ENCODE results near the gene SLC35F4. TPM values are rescaled to one million over a fixed set of nuclear protein-coding genes. Genes with fewer than 3 reads are reported as not detected.

SLC35F4 gene
- total RNA-seq, 1 experiment from 2014 or later, result not detected

GRCh38 chr14:57686304-57686703 is 179.6 kb downstream of the SLC35F4 start:
- DNase-seq (ENCODE audit: low spot score), result no peak
- Histone ChIP-seq H3K9me3 (ENCODE audit: low read depth, low read length, poor library complexity, severe bottlenecking) (no peaks in the 10 kb centered on the region), H3K27me3 (replicated peaks; ENCODE audit: insufficient read depth, low read depth, low read length, poor library complexity) (no peaks in the 10 kb centered on the region), H3K27ac (ENCODE audit: low read depth, low read length, poor library complexity, severe bottlenecking) (no peak overlapping the region), H3K4me1 (ENCODE audit: insufficient read depth, low read length, poor library complexity, severe bottlenecking) (no peaks in the 10 kb centered on the region), H3K4me3 (ENCODE audit: low read depth, low read length, poor library complexity, severe bottlenecking) (no peak overlapping the region), H3K36me3 (ENCODE audit: insufficient read depth, low read length, poor library complexity, severe bottlenecking) (no peaks in the 10 kb centered on the region)
- ChIA-PET CTCF (no interaction called here), POLR2A (ENCODE audit: low non-redundant PET) (interaction anchor here (0.5 kb wide), 1 partner anchor 10 kb away, joined by 5 read pairs; no protein-coding TSS in a partner anchor)
- intact Hi-C loops (cut with micrococcal nuclease; ENCODE audit: unreplicated experiment), result no loop called here
- TF ChIP-seq EZH2 (IDR thresholded peaks at IDR 0.05; ENCODE audit: borderline replicate concordance, low read depth, low read length, poor library complexity, severe bottlenecking), result no peak
- TF ChIP-seq, protein P1, sequence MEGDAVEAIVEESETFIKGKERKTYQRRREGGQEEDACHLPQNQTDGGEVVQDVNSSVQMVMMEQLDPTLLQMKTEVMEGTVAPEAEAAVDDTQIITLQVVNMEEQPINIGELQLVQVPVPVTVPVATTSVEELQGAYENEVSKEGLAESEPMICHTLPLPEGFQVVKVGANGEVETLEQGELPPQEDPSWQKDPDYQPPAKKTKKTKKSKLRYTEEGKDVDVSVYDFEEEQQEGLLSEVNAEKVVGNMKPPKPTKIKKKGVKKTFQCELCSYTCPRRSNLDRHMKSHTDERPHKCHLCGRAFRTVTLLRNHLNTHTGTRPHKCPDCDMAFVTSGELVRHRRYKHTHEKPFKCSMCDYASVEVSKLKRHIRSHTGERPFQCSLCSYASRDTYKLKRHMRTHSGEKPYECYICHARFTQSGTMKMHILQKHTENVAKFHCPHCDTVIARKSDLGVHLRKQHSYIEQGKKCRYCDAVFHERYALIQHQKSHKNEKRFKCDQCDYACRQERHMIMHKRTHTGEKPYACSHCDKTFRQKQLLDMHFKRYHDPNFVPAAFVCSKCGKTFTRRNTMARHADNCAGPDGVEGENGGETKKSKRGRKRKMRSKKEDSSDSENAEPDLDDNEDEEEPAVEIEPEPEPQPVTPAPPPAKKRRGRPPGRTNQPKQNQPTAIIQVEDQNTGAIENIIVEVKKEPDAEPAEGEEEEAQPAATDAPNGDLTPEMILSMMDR (conservative IDR thresholded peaks at IDR 0.05; ENCODE audit: low read depth, low read length), result no peak
- BruUV-seq (replicated peaks), result no TSS peak

DNA sequence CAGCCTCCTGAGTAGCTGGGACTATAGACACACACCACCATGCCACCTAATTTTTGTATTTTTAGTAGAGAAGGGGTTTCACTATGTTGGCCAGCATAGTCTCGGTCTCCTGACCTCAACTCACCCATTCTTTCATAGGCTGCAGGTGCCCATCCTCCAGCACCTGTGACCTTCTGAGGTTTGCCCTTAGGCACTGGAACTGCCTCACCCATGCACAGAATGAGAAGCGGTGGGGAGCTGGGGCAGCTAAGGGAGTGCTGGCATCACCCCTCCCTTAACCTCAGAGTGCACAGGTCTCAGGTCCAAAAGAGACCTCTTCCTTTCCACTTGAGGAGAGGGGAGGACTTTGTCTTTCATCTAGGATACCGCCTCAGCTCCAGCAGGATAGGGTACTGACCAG is 194.9 kb downstream of the SLC35F4 start:
- no peak for DNase-seq (ENCODE audit: low spot score)
- Histone ChIP-seq H3K27ac (ENCODE audit: low read depth, low read length, poor library complexity, severe bottlenecking) (no peak overlapping the region), H3K9me3 (ENCODE audit: low read depth, low read length, poor library complexity, severe bottlenecking) (no peaks in the 10 kb centered on the region), H3K4me1 (ENCODE audit: insufficient read depth, low read length, poor library complexity, severe bottlenecking) (no peaks in the 10 kb centered on the region), H3K27me3 (replicated peaks; ENCODE audit: insufficient read depth, low read depth, low read length, poor library complexity) (no peaks in the 10 kb centered on the region), H3K36me3 (ENCODE audit: insufficient read depth, low read length, poor library complexity, severe bottlenecking) (no peaks in the 10 kb centered on the region), H3K4me3 (ENCODE audit: low read depth, low read length, poor library complexity, severe bottlenecking) (no peak overlapping the region)
- ChIA-PET POLR2A (ENCODE audit: low non-redundant PET) (no interaction called here), CTCF (no interaction called here)
- TF ChIP-seq, protein P1 (conservative IDR thresholded peaks at IDR 0.05; ENCODE audit: low read depth, low read length), result no peak
- TF ChIP-seq EZH2 (IDR thresholded peaks at IDR 0.05; ENCODE audit: borderline replicate concordance, low read depth, low read length, poor library complexity, severe bottlenecking), result no peak
- intact Hi-C loops (cut with micrococcal nuclease; ENCODE audit: unreplicated experiment), result no loop called here
- BruUV-seq (replicated peaks), result no TSS peak

GRCh38 chr14:57660208-57660607 is 205.7 kb downstream of the SLC35F4 start:
- H3K27ac ChIP-seq (ENCODE audit: low read depth, low read length, poor library complexity, severe bottlenecking), result no peak overlapping the region
- no peak for DNase-seq (ENCODE audit: low spot score)
- no peaks in the 10 kb centered on the region for H3K27me3 ChIP-seq (replicated peaks; ENCODE audit: insufficient read depth, low read depth, low read length, poor library complexity)
- ChIA-PET CTCF (no interaction called here), POLR2A (ENCODE audit: low non-redundant PET) (no interaction called here)
- intact Hi-C loops (cut with micrococcal nuclease; ENCODE audit: unreplicated experiment), result no loop called here
- H3K36me3 ChIP-seq (ENCODE audit: insufficient read depth, low read length, poor library complexity, severe bottlenecking), result no peaks in the 10 kb centered on the region
- no peak overlapping the region for H3K4me3 ChIP-seq (ENCODE audit: low read depth, low read length, poor library complexity, severe bottlenecking)
- H3K9me3 ChIP-seq (ENCODE audit: low read depth, low read length, poor library complexity, severe bottlenecking), result peaks cover 7% of the 10 kb centered on the region
- TF ChIP-seq, protein P1 (conservative IDR thresholded peaks at IDR 0.05; ENCODE audit: low read depth, low read length), result no peak
- no peak for TF ChIP-seq EZH2 (IDR thresholded peaks at IDR 0.05; ENCODE audit: borderline replicate concordance, low read depth, low read length, poor library complexity, severe bottlenecking)
- no TSS peak for BruUV-seq (replicated peaks)
- no peaks in the 10 kb centered on the region for H3K4me1 ChIP-seq (ENCODE audit: insufficient read depth, low read length, poor library complexity, severe bottlenecking)
